CD14-positive monocyte (primary cell): ENCODE results near the gene KIAA0232. TPM values are rescaled to one million over a fixed set of nuclear protein-coding genes. Genes with fewer than 3 reads are reported as not detected.

ENCODE experiments used
- DNase-seq, 3 donors: peaks; one replicate each; pipeline ENCODE4 v3.0.0-alpha.2; 2011 to 2022
- H2AFZ ChIP-seq: 2 replicates; pipeline ENCODE4 v1.6.0; 2012; ENCODE audit warnings: mild to moderate bottlenecking, low read depth, low read length, inconsistent platforms; ENCODE audit not compliant: insufficient read depth, poor library complexity, severe bottlenecking
- H3K27ac ChIP-seq, 2 donors: 1 replicate in 1 of 2; 2 replicates in 1 of 2; pipeline ENCODE4 v1.5.1; 2012 to 2013; ENCODE audit warnings: low read length in 2 of 2, control low read depth in 1 of 2, inconsistent platforms in 1 of 2, low read depth in 1 of 2, mild to moderate bottlenecking in 1 of 2
- H3K27me3 ChIP-seq, 2 donors: one replicate each; pipeline versions ENCODE4 v1.6.0 to v1.6.1; 2011 to 2013; ENCODE audit warnings: low read length in 2 of 2; ENCODE audit not compliant: control insufficient read depth in 2 of 2, insufficient read depth in 2 of 2
- H3K36me3 ChIP-seq, 2 donors: replicated peaks in 1 of 2; 1 replicate in 1 of 2; 2 replicates in 1 of 2; pipeline versions ENCODE4 v1.5.1 to v1.6.1; 2012 to 2013; ENCODE audit warnings: low read length in 2 of 2, control low read depth in 1 of 2, inconsistent platforms in 1 of 2, mild to moderate bottlenecking in 1 of 2; ENCODE audit not compliant: insufficient read depth in 2 of 2, control insufficient read depth in 1 of 2
- H3K4me1 ChIP-seq, 2 donors: 1 replicate in 1 of 2; 2 replicates in 1 of 2; pipeline versions ENCODE4 v1.5.1 to v1.6.1; 2012 to 2013; ENCODE audit warnings: low read length in 2 of 2, control low read depth in 1 of 2, inconsistent platforms in 1 of 2, mild to moderate bottlenecking in 1 of 2, moderate library complexity in 1 of 2; ENCODE audit not compliant: insufficient read depth in 2 of 2, control insufficient read depth in 1 of 2
- H3K4me2 ChIP-seq: replicated peaks from 2 replicates; pipeline ENCODE3; 2012; ENCODE audit warnings: low read length, moderate library complexity, mild to moderate bottlenecking; ENCODE audit not compliant: poor library complexity, severe bottlenecking; ENCODE audit errors: extremely low read depth
- H3K4me3 ChIP-seq, 3 experiments: fragments of 200-600 bp in 1 of 3; sonication (generic) in 1 of 3; replicated peaks in 1 of 3; 1 replicate in 2 of 3; 2 replicates in 1 of 3; pipeline ENCODE4 v1.5.1; 2011 to 2013; ENCODE audit warnings: low read length in 3 of 3, mild to moderate bottlenecking in 3 of 3, control low read depth in 2 of 3, low read depth in 2 of 3, inconsistent platforms in 1 of 3, moderate library complexity in 1 of 3
- H3K79me2 ChIP-seq: 2 replicates; pipeline ENCODE4 v1.6.0; 2012; ENCODE audit warnings: mild to moderate bottlenecking, control low read depth, inconsistent platforms, low read length, moderate library complexity; ENCODE audit not compliant: insufficient read depth
- H3K9ac ChIP-seq: 2 replicates; pipeline ENCODE4 v1.6.0; 2017; ENCODE audit warnings: low read length, mild to moderate bottlenecking; ENCODE audit not compliant: insufficient read depth, poor library complexity, severe bottlenecking
- H3K9me3 ChIP-seq, 2 donors: replicated peaks in 1 of 2; 1 replicate in 1 of 2; 2 replicates in 1 of 2; pipeline versions ENCODE4 v1.5.1 to v1.6.1; 2012 to 2013; ENCODE audit warnings: low read length in 2 of 2, control low read depth in 1 of 2; ENCODE audit not compliant: control insufficient read depth in 1 of 2, insufficient read depth in 1 of 2
- H4K20me1 ChIP-seq: 2 replicates; pipeline ENCODE4 v1.6.0; 2012; ENCODE audit warnings: mild to moderate bottlenecking, low read length, control low read depth, moderate library complexity; ENCODE audit not compliant: insufficient read depth
- H3K27ac Mint-ChIP-seq, 7 donors: one replicate each; pipeline ENCODE4 v1.8.0; 2020; ENCODE audit warnings: mild to moderate bottlenecking in 7 of 7, mixed read lengths in 7 of 7, moderate library complexity in 6 of 7, inconsistent platforms in 2 of 7
- H3K27me3 Mint-ChIP-seq, 3 donors: one replicate each; pipeline ENCODE4 v1.8.0; 2021 to 2022; ENCODE audit warnings: low read depth in 3 of 3, mild to moderate bottlenecking in 3 of 3, mixed read lengths in 3 of 3, moderate library complexity in 3 of 3, inconsistent platforms in 1 of 3
- H3K36me3 Mint-ChIP-seq, 2 donors: one replicate each; pipeline ENCODE4 v1.8.0; 2020; ENCODE audit warnings: mixed read lengths in 2 of 2, inconsistent platforms in 1 of 2, mild to moderate bottlenecking in 1 of 2
- H3K4me1 Mint-ChIP-seq: one replicate; pipeline ENCODE4 v1.8.0; 2020; ENCODE audit warnings: mild to moderate bottlenecking, mixed read lengths
- H3K4me3 Mint-ChIP-seq, 2 donors: one replicate each; pipeline ENCODE4 v1.8.0; 2020; ENCODE audit warnings: mild to moderate bottlenecking in 2 of 2, mixed read lengths in 2 of 2, moderate library complexity in 1 of 2
- H3K9me3 Mint-ChIP-seq, 7 donors: one replicate each; pipeline ENCODE4 v1.8.0; 2020 to 2022; ENCODE audit warnings: mixed read lengths in 7 of 7, mild to moderate bottlenecking in 6 of 7, moderate library complexity in 6 of 7, inconsistent platforms in 2 of 7
- CTCF ChIP-seq: fragments of 200-600 bp; IDR thresholded peaks from one replicate; pipeline ENCODE4 v1.8.0; 2022; ENCODE audit warnings: antibody characterized with exemption, mild to moderate bottlenecking
- WGBS: methylation state at CpG from one replicate; pipeline ENCODE4 v1.1.5; 2013; ENCODE audit warnings: missing lambda C conversion rate; ENCODE audit not compliant: insufficient coverage; 5-methylcytosine and 5-hydroxymethylcytosine counted together
- intact Hi-C, 2 donors: fragments of 100-400 bp; cut with micrococcal nuclease; formaldehyde crosslinking; loops; one replicate each; pipeline versions ENCODE4 v1.15.0 to v1.15.1; 2023
- polyA plus RNA-seq, 3 donors: library from polyadenylated mRNA; depleted of rRNA in 1 of 3; unstranded in 2 of 3; stranded (reverse) in 1 of 3; fragments of 300-500 nt in 2 of 3; fragments of >200 nt in 1 of 3; fragmentation: Illumina TruSeq in 2 of 3; gene quantifications; 1 replicate in 2 of 3; 2 replicates in 1 of 3; pipeline ENCODE4 v1.2.3, GENCODE V29; 2012 to 2021

Gene KIAA0232
- polyA plus RNA-seq, 3 donors: 12.3 to 27.3 (median 20.6) TPM

DNA sequence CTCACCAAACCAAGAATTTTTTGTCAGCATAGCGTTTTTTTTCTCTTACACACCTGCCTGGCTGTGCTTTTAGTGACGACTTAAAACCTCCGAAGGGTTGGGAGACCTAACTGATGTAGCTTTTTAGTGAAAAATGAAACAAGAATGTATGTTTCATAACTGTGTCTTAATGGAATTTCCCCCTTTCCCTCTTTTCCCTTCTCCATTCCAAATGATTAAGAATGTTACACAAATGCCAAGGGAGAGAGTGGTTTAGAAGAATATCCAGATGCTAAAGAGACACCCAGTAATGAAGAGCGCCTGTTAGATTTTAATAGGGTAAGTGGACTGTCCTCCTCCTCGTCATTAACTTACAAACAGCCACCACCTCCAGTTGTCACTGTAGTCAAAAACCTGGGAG, 93.9 kb downstream of the KIAA0232 start:
- H3K27ac ChIP-seq: peak overlapping the region in 1 of 2 donors; percentile 73
- H3K27me3 ChIP-seq: no peaks in the 10 kb centered on the region
- H3K4me1 ChIP-seq: peaks cover 24 to 32% of the 10 kb centered on the region in 2 donors
- H4K20me1 ChIP-seq: peaks cover 37% of the 10 kb centered on the region
- no peak overlapping the region for H2AFZ ChIP-seq
- no peaks in the 10 kb centered on the region for H3K9me3 ChIP-seq
- no peak for TF ChIP-seq CTCF
- intact Hi-C loops: no loop called here
- peaks cover 68 to 82% of the 10 kb centered on the region in 2 donors for H3K36me3 Mint-ChIP-seq
- no peaks in the 10 kb centered on the region for H3K27me3 Mint-ChIP-seq
- H3K79me2 ChIP-seq: peaks cover 4% of the 10 kb centered on the region
- H3K27ac Mint-ChIP-seq: peak overlapping the region in 3 of 7 donors; percentile 24 to 78 (median 76)
- peaks cover 0 to 3% (median 0%) of the 10 kb centered on the region in 7 donors for H3K9me3 Mint-ChIP-seq
- H3K4me1 Mint-ChIP-seq: peaks cover 32% of the 10 kb centered on the region
- H3K9ac ChIP-seq: no peak overlapping the region
- peaks cover 61 to 88% of the 10 kb centered on the region in 2 donors for H3K36me3 ChIP-seq
- H3K4me3 ChIP-seq: no peak overlapping the region
- no peak overlapping the region for H3K4me2 ChIP-seq
- H3K4me3 Mint-ChIP-seq: no peak overlapping the region
- no peak for DNase-seq
- no CpG with 5 or more reads among the region's 5 CpGs for WGBS

GRCh38 chr4:6877067-6877466, 94.5 kb downstream of the KIAA0232 start:
- Mint-ChIP-seq H3K27me3 (no peaks in the 10 kb centered on the region), H3K4me1 (peaks cover 32% of the 10 kb centered on the region), H3K27ac (peak overlapping the region in 5 of 7 donors; percentile 15 to 53 (median 36)), H3K9me3 (peaks cover 0 to 2% (median 0%) of the 10 kb centered on the region in 7 donors), H3K4me3 (no peak overlapping the region), H3K36me3 (peaks cover 68 to 82% of the 10 kb centered on the region in 2 donors)
- WGBS: 93% methylated on average over 11 of the region's 14 CpGs
- Histone ChIP-seq H3K4me2 (no peak overlapping the region), H3K27me3 (no peaks in the 10 kb centered on the region), H3K79me2 (peaks cover 4% of the 10 kb centered on the region), H3K27ac (no peak overlapping the region), H3K36me3 (peaks cover 62 to 88% of the 10 kb centered on the region in 2 donors), H3K9me3 (no peaks in the 10 kb centered on the region), H4K20me1 (peaks cover 37% of the 10 kb centered on the region), H3K4me1 (peaks cover 24 to 32% of the 10 kb centered on the region in 2 donors), H3K9ac (no peak overlapping the region), H2AFZ (no peak overlapping the region), H3K4me3 (no peak overlapping the region)
- no peak for DNase-seq
- intact Hi-C loops: no loop called here
- no peak for TF ChIP-seq CTCF
